Measurements from ENCODE around the gene GPBAR1. TPM values are rescaled to one million over a fixed set of nuclear protein-coding genes. Genes with fewer than 3 reads are reported as not detected.

Gene GPBAR1
- total RNA-seq (1 to 10 TPM; 1.6 to 1.8 TPM), total RNA-seq (0 to 2.4 (median 0.63) reads per million in 172 experiments)
- 6.8 TPM for polyA plus RNA-seq (2013, experiment 1 of 2)
- polyA plus RNA-seq (2013, experiment 2 of 2): 3.8 TPM

- Mint-ChIP-seq H3K36me3 (ENCODE audit: low read depth) (peaks cover 36% of the 10 kb centered on the region), H3K27ac (peak within 1 kb of the TSS; percentile 71), H3K9me3 (no peaks in the 10 kb centered on the region), H3K4me3 (no peak within 1 kb of the TSS), H3K27me3 (no peaks in the 10 kb centered on the region), H3K4me1 (ENCODE audit: low read depth) (peaks cover 17% of the 10 kb centered on the region)
- Histone ChIP-seq H3K27ac (ENCODE audit: low read depth in 1 of 2, low read length in 2 of 2) (no peak within 1 kb of the TSS), H3K27me3 (ENCODE audit: control insufficient read depth in 1 of 2, insufficient read depth in 2 of 2, low read length in 2 of 2) (no peaks in the 10 kb centered on the region), H3K4me1 (ENCODE audit: insufficient read depth, low read length) (peaks cover 31% of the 10 kb centered on the region), H3K36me3 (ENCODE audit: insufficient read depth, low read length) (peaks cover 34% of the 10 kb centered on the region), H3K4me3 (ENCODE audit: low read length) (peak within 1 kb of the TSS; percentile 2), H3K9me3 (ENCODE audit: control insufficient read depth in 1 of 2, insufficient read depth in 1 of 2, low read length in 2 of 2) (no peaks in the 10 kb centered on the region)
- CTCF ChIA-PET: no interaction called here
- ATAC-seq (ENCODE audit: poor library complexity) (no peak), DNase-seq (peak in 1 of 14 experiments; percentile 31)
- no peak for TF ChIP-seq CTCF (IDR thresholded peaks at IDR 0.05)
- intact Hi-C loops (cut with DNase I, micrococcal nuclease): no loop called here
- POLR2A ChIA-PET: interaction anchor here (0.6 to 1.6 kb wide), 3 partner anchors 9 to 35 kb away, joined by 3 to 6 read pairs (median 5); partner anchors contain the start of genes AAMP and PNKD
Observed at GRCh38 chr2:218260742-218261422, at the start of gene GPBAR1. TSS of gene GPBAR1 (plus strand) at chr2:218261015. CDS start at chr2:218262725, 1,710 bp downstream.

- H3K4me3 Mint-ChIP-seq: peak overlapping the region; percentile 17
- TF ChIP-seq CTCF (IDR thresholded peaks at IDR 0.05): no peak
Observed at GRCh38 chr2:218214116-218214515, 46.7 kb upstream of the GPBAR1 start.

GRCh38 chr2:218216336-218216673, 44.5 kb upstream of the GPBAR1 start:
- intact Hi-C loops (cut with DNase I, micrococcal nuclease): loop anchor here (2.0 to 5.0 kb wide), 4 partner anchors 41 to 354 kb away; partner anchors contain the start of genes AAMP (in 1 of the 2), CTDSP1 (in 1 of the 2) and PNKD (in 1 of the 2)

More at GRCh38 chr2:218214116-218214515, 46.7 kb upstream of the GPBAR1 start:
- Mint-ChIP-seq H3K27ac (peak overlapping the region; percentile 96), H3K4me1 (ENCODE audit: low read depth) (peaks cover 19% of the 10 kb centered on the region), H3K27me3 (no peaks in the 10 kb centered on the region), H3K9me3 (peaks cover 6% of the 10 kb centered on the region), H3K36me3 (ENCODE audit: low read depth) (peaks cover 24% of the 10 kb centered on the region)
- H3K27ac ChIP-seq (ENCODE audit: low read depth in 1 of 2, low read length in 2 of 2): no peak overlapping the region
- intact Hi-C loops (cut with DNase I, micrococcal nuclease): no loop called here
- POLR2A ChIA-PET: interaction anchor here (3.3 kb wide), 1 partner anchor 57 kb away, joined by 42 read pairs; the partner anchor contains the start of genes AAMP and PNKD
- DNase-seq: no peak
- H3K9me3 ChIP-seq (ENCODE audit: control insufficient read depth in 1 of 2, insufficient read depth in 1 of 2, low read length in 2 of 2): peaks cover 0 to 1% of the 10 kb centered on the region in 2 experiments
- H3K4me1 ChIP-seq (ENCODE audit: insufficient read depth, low read length): peaks cover 9% of the 10 kb centered on the region
- no peaks in the 10 kb centered on the region for H3K36me3 ChIP-seq (ENCODE audit: insufficient read depth, low read length)
- CTCF ChIA-PET: no interaction called here
- ATAC-seq (ENCODE audit: poor library complexity): no peak
- H3K4me3 ChIP-seq (ENCODE audit: low read length): no peak overlapping the region
- no peaks in the 10 kb centered on the region for H3K27me3 ChIP-seq (ENCODE audit: control insufficient read depth in 1 of 2, insufficient read depth in 2 of 2, low read length in 2 of 2)

More at GRCh38 chr2:218216336-218216673, 44.5 kb upstream of the GPBAR1 start:
- Histone ChIP-seq H3K9me3 (ENCODE audit: control insufficient read depth in 1 of 2, insufficient read depth in 1 of 2, low read length in 2 of 2) (no peaks in the 10 kb centered on the region), H3K4me1 (ENCODE audit: insufficient read depth, low read length) (peaks cover 31% of the 10 kb centered on the region), H3K27me3 (ENCODE audit: control insufficient read depth in 1 of 2, insufficient read depth in 2 of 2, low read length in 2 of 2) (no peaks in the 10 kb centered on the region), H3K36me3 (ENCODE audit: insufficient read depth, low read length) (peaks cover 8% of the 10 kb centered on the region), H3K4me3 (ENCODE audit: low read length) (peak overlapping the region; percentile 80), H3K27ac (ENCODE audit: low read depth in 1 of 2, low read length in 2 of 2) (peak overlapping the region; percentile 95 to 99)
- Mint-ChIP-seq H3K4me3 (peak overlapping the region; percentile 95), H3K27ac (peak overlapping the region; percentile 96), H3K4me1 (ENCODE audit: low read depth) (peaks cover 40% of the 10 kb centered on the region), H3K27me3 (no peaks in the 10 kb centered on the region), H3K9me3 (no peaks in the 10 kb centered on the region), H3K36me3 (ENCODE audit: low read depth) (peaks cover 41% of the 10 kb centered on the region)
- POLR2A ChIA-PET: interaction anchor here (0.6 to 6.8 kb wide), 13 partner anchors 12 to 1013 kb away, joined by 3 to 64 read pairs (median 4); partner anchors contain the start of genes AAMP, ANKZF1, ATG9A and PNKD
- CTCF ChIA-PET: interaction anchor here (1.4 kb wide), 1 partner anchor 15 kb away, joined by 5 read pairs; no protein-coding TSS in a partner anchor
- no peak for DNase-seq
- no peak for TF ChIP-seq CTCF (IDR thresholded peaks at IDR 0.05)
- no peak for ATAC-seq (ENCODE audit: poor library complexity)

Measured in CD4-positive, alpha-beta T cell (primary cell).